T-helper 2 cell treated with Interferon-gamma antibody and Interleukin-4, amounts not matched to agents 100 ng/mL and 5 ng/mL, for 36 hours (primary cell): ENCODE results near the gene ZNF426. TPM values are rescaled to one million over a fixed set of nuclear protein-coding genes. Genes with fewer than 3 reads are reported as not detected.
"Not testable (repeated sequence)": the region's sequence is repeated elsewhere in the genome, so short reads cannot be mapped to it uniquely, and the experiment has no call there.

Experiments
- intact Hi-C: fragments of 100-400 bp; cut with micrococcal nuclease; formaldehyde crosslinking; loops from one replicate; pipeline ENCODE4 v1.15.1; 2023
- total RNA-seq: library from RNA; stranded (reverse); gene quantifications from 2 replicates; pipeline ENCODE4 v1.2.3, GENCODE V29; 2022

The ZNF426 gene
- 10.6 and 11.9 TPM in 2 replicates for total RNA-seq

GRCh38 chr19:9538183-9539058 lies at the start of gene ZNF426:
ZNF426 (minus strand) TSS chr19:9538645; CDS start chr19:9536232, 2,413 bp downstream.
- intact Hi-C loops = loop anchor here (2.0 to 5.0 kb wide), 3 partner anchors 46 to 706 kb away; partner anchors contain the start of genes MBD3L1, ZNF121, ZNF558 and ZNF699

DNA sequence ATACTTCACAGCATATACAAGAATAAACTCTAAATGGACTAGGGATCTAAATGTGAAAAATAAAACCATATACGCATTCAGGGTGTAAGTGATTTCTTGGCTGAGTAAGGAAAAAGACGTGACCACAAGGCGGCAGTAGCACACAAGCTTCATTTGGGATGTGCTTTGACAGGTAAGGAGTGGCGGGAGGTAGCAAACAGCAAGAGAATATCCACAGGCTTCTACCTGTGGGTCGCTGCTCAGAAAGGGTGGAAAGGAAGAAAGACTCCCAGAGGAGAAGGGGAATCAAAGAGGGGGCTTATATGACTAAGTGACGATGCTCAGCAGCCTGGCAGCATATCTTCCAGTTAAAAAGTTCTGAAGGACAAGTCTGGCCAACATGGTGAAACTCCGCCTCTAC lies 48.3 kb upstream of the ZNF426 start:
- intact Hi-C loops = loop anchor here (1.0 kb wide), 1 partner anchor 210 kb away; no protein-coding TSS in a partner anchor

DNA sequence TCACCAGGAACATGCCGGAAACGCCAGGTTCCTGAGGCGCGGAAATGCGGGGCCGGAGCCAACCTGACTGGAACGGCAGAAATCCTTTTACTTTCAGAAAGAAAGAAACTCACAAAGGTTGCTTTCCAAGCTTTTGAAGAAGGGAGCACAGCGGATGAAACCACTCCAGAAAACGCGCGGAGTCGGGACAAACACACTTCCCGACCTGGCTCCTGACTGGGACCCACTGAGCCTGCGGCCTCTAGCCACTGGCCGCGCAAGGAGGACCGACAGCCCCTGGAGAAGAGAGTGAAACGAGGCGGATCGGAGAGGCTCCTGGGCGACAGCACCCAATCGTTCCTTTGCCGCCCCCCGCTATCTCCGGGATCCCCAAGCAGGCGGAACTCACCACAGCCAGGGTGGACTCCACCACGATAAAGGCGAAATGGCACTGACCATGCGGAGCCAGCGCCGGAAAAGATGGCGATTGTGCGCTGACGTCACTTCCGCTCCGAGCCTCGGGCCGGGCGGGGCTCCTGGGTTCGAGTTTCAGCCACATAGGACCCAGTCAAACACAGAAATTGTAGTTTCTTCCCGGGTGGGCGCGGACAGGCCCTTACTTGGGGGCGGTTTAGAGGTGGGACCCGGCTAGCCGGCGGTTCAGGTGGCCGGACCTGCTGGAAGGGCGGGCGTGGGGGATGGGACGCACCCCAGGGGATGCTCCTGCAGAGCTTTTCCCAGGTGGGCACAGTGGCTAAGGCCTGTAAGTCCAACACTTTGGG lies 45.8 kb upstream of the ZNF426 start, which contains the start of gene ZNF121:
ZNF121 (minus strand) TSS at position 432 of the 761 bp plus-strand sequence. CDS start 16,407 bp downstream, outside the sequence.
- intact Hi-C loops = loop anchor here (1.0 to 5.0 kb wide), 5 partner anchors 37 to 448 kb away; partner anchors contain the start of genes ZNF266, ZNF426, ZNF559 and ZNF561

GRCh38 chr19:9582081-9582725 lies 43.8 kb upstream of the ZNF426 start:
- intact Hi-C loops = loop anchor here (5.0 kb wide), 1 partner anchor 145 kb away; the partner anchor contains the start of gene ZNF266

DNA sequence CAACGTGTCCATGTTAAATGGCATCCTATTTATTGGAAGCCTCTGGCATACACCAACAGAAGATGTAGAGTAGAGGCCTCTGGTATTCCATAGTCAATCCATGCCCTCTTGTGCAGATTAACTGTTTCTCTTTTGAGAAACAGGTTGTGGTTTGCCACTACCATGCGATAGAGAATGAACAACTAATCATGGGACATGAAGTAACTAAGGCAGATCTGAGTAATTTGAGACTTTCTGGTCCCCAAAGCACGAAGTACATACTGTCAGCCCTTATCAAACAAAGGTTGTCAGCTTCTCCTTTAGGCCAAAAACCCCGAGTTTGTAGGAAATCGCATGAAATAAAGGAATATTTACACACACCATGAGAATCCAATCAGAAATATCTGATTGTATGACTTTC lies 42.3 kb upstream of the ZNF426 start:
- intact Hi-C loops = loop anchor here (5.0 kb wide), 1 partner anchor 143 kb away; the partner anchor contains the start of gene ZNF266

DNA sequence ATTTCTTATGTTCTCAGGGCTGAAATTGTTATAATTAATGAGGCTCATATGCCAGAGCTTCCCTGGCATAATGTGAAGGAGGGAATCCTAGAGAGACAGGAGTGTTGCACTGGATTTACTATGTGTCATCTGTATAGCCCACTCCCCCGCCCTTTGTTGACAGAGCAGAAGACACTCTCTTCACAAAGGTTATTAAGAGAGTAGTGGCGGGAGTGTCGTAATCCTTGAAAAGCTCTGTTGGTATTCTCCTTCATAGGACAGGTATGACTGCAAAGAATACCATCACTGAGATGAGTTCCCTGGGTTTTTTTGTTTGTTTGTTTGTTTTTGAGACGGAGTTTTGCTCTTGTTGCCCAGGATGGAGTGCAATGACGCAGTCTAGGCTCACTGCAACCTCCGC lies 31.8 kb upstream of the ZNF426 start:
- intact Hi-C loops = no loop called here

DNA sequence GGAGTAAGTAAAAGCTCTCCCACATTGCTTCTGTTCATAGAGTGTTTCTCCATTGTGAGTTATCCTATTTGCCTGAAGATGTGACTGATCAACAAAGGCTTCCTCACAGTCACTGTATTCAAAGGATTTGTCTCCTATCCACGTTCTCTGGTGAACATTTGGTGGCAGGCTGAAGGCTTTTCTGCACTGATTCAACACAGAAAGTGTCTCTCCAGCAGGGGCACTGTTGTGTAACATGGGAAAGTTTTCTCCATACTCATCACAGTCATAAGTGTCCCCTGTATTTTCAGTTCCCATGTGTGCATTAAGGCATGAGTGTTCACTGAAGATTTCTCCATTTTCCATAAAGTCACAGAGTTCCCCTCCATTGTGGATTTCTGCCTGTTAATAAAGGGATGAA lies 28.3 kb upstream of the ZNF426 start:
- intact Hi-C loops = no loop called here

- intact Hi-C loops = no loop called here
Observed at GRCh38 chr19:9565900-9566705, 27.7 kb upstream of the ZNF426 start.

GRCh38 chr19:9552536-9553274 lies 14.3 kb upstream of the ZNF426 start:
- intact Hi-C loops = no loop called here

- intact Hi-C loops = no loop called here
Observed at GRCh38 chr19:9547870-9548269, 9.4 kb upstream of the ZNF426 start.

DNA sequence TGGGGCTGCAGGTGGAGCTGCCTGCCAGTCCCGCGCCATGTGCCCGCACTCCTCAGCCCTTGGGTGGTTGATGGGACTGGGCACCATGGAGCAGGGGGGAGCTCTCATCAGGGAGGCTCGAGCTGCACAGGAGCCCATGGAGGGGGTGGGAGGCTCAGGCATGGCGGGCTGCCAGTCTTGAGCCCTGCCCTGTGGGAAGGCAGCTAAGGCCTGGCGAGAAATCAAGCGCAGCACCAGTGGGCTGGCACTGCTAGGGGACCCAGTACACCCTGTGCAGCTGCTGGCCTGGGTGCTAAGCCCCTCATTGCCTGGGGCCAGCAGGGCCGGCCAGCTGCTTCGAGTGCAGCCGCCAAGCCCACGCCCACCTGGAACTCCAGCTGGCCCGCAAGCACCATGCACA lies 2.8 kb upstream of the ZNF426 start:
- intact Hi-C loops = not testable (repeated sequence)

DNA sequence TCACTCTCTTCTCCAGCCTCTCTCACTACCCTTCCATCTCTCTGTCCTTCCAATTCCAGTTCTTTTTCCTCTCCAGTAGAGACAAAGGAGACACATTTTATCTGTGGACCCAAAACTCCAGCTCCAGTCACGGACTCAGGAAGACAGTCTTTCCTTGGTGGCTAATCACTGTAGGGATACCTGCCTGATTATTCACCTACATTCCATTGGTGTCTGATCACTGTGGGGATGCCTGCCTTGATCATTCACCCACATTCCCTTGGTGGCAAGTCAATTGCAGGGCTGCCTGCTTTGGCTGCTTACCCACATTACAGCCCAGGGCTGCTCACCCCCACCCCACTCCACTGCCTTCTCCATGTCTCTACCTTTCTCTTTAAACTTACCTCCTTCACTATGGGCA lies 1.5 kb upstream of the ZNF426 start:
- intact Hi-C loops = loop anchor here (2.0 to 5.0 kb wide), 3 partner anchors 45 to 708 kb away; partner anchors contain the start of genes MBD3L1, ZNF121, ZNF558 and ZNF699

GRCh38 chr19:9539201-9539600 lies 756 bp upstream of the ZNF426 start:
- intact Hi-C loops = loop anchor here (2.0 to 5.0 kb wide), 3 partner anchors 46 to 707 kb away; partner anchors contain the start of genes MBD3L1, ZNF121, ZNF558 and ZNF699

DNA sequence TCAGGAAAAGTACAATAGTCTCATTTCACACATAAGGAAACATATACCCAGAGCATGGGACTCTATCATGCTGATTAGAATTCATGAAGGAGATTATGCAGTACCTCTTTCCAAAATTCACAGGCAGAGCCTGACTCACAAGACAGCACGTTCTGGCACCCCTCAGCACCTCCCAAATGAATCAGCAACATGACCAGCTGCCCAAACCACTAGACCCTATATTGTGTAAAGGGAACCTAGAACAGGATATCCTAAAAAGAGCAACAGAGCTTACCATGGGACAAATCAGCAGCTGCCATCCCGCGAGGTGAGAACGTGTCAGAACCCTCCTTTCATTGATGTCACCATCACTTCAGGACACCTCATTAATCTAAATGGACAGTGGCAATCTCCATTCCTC lies 2.5 kb downstream of the ZNF426 start:
- intact Hi-C loops = loop anchor here (5.0 kb wide), 1 partner anchor 704 kb away; the partner anchor contains the start of genes MBD3L1 and ZNF558

- intact Hi-C loops = no loop called here
Observed at GRCh38 chr19:9531933-9532332, 6.5 kb downstream of the ZNF426 start.

DNA sequence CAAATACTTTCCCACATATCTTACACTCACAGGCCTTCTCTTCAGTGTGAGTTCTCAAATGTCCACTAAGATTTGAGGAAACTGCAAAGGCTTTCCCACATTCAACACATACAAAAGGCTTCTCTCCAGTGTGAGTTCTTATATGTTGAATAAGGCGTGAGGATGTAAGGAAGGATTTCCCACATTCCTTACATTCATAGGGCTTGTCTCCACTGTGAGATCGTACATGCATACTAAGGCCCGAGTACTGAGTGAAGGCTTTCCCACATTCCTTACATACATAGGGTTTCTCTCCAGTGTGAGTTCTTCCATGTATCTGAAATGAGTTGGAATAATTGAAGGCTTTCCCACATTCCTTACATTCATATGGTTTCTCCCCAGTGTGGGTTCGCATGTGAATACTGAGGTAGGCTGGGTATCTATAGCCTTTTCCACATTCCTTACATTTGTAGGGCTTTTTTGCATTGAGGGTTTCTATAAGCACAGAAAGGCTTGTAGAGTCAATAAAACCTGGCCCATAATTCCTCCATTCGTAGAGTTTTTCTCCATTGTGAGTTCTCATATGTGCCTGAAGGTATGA lies 9.6 kb downstream of the ZNF426 start:
- intact Hi-C loops = no loop called here

- intact Hi-C loops = no loop called here
Observed at GRCh38 chr19:9523885-9524474, 14.5 kb downstream of the ZNF426 start.

DNA sequence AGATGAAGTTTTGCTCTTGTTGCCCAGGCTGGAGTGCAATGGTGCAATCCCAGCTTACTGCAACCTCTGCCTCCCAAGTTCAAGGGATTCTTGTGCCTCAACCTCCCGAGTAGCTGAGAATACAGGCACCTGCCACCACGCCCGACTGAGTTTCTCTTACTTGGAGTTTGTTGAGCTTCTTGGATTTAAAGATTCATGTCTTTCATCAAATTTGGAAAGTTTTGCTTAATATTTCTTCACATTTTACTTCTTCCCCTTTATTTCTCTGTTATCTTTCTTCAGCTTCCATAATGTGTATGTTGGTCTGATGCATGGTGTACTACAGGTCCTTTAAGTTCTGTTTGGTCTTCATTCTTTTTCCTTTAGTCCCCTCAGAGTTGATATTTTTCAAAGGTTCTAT lies 31.2 kb downstream of the ZNF426 start:
- intact Hi-C loops = no loop called here

GRCh38 chr19:9500796-9501195 lies 37.6 kb downstream of the ZNF426 start:
- intact Hi-C loops = no loop called here
